ENCODE measurements around the gene RIPK1. TPM values are rescaled to one million over a fixed set of nuclear protein-coding genes. Genes with fewer than 3 reads are reported as not detected.
A peak's percentile ranks its signal among the peaks of the same experiment; 100 is the strongest.

RIPK1 gene
- total and polyA plus RNA-seq, 9 of the 15 experiments (the other 6 are each of a cell fraction or from before 2014, with no cell fraction given) = 3.8 to 24.9 (median 17.7) TPM

- no peak for TF ChIP-seq MTA2 (IDR thresholded peaks at IDR 0.05; ENCODE audit: low read depth)
- TF ChIP-seq TEAD4 (IDR thresholded peaks at IDR 0.05; ENCODE audit: low read length) = peak; percentile 29; the same call in 1 of the 2 replicates
- no peak; the same call in 1 of the 2 replicates for TF ChIP-seq TEAD4 (CRISPR knock-in tag; IDR thresholded peaks at IDR 0.05; ENCODE audit: borderline replicate concordance)
- TF ChIP-seq THRA (IDR thresholded peaks at IDR 0.05) = no peak
- no peak for TF ChIP-seq MITF (IDR thresholded peaks at IDR 0.05)
- no peak for TF ChIP-seq SRSF3 (IDR thresholded peaks at IDR 0.05; ENCODE audit: insufficient read depth, low read length)
- TF ChIP-seq ZHX1 (conservative IDR thresholded peaks at IDR 0.05; ENCODE audit: low read length) = no peak
- peak; percentile 64 for TF ChIP-seq GMEB1 (CRISPR knock-in tag; IDR thresholded peaks at IDR 0.05)
- no peak for TF ChIP-seq HNRNPH1 (optimal IDR thresholded peaks at IDR 0.05; ENCODE audit: low read depth, low read length)
- 0 out of 2 replicates have a peak, but pooled peaks have one; percentile 74 for TF ChIP-seq ZFPM2 (CRISPR knock-in tag; IDR thresholded peaks at IDR 0.05)
- no peak for TF ChIP-seq ZNF253 (CRISPR knock-in tag; conservative IDR thresholded peaks at IDR 0.05)
- TF ChIP-seq POLR2AphosphoS5 (IDR thresholded peaks at IDR 0.05; ENCODE audit: control insufficient read depth, insufficient read depth, low read depth, low read length) = peak; percentile 76
- TF ChIP-seq ZNF311 (CRISPR knock-in tag; IDR thresholded peaks at IDR 0.05) = no peak
- no peak for TF ChIP-seq CCAR2 (IDR thresholded peaks at IDR 0.05; ENCODE audit: low read depth, low read length)
- peak; percentile 90 for TF ChIP-seq SMAD4 (CRISPR knock-in tag; conservative IDR thresholded peaks at IDR 0.05)
- TF ChIP-seq NR2F6 (CRISPR knock-in tag; IDR thresholded peaks at IDR 0.05) = peak; percentile 76; the same call in 1 of the 2 replicates
- no peak for TF ChIP-seq IRF2 (CRISPR knock-in tag; IDR thresholded peaks at IDR 0.05)
- TF ChIP-seq PHB (CRISPR knock-in tag; IDR thresholded peaks at IDR 0.05) = peak; percentile 90
- 0 out of 2 replicates have a peak, but pooled peaks have one; percentile 13 for TF ChIP-seq GABPB2 (CRISPR knock-in tag; conservative IDR thresholded peaks at IDR 0.05)
- TF ChIP-seq ZNF561 (CRISPR knock-in tag; conservative IDR thresholded peaks at IDR 0.05) = 0 out of 2 replicates have a peak, but pooled peaks have one; percentile 61
- no peak for TF ChIP-seq ZNF354B (CRISPR knock-in tag; IDR thresholded peaks at IDR 0.05)
- TF ChIP-seq MEF2D (tag; conservative IDR thresholded peaks at IDR 0.05; ENCODE audit: low read depth) = no peak
Observed at GRCh38 chr6:3162565-3163247, 94.4 kb downstream of the RIPK1 start (continued).
